Islet of Langerhans (tissue), 1 donor: Measurements from ENCODE around the gene DDX10.

Source experiments
- FAIRE-seq: peaks from one replicate; lab custom pipeline; 2011; peaks lifted over from hg19 to GRCh38; lab: Jason Lieb, UNC

DDX10 gene

GRCh38 chr11:108985945-108986279, 321.0 kb downstream of the DDX10 start:
- FAIRE-seq = no peak
